ENCODE data around the gene SKI. TPM values are rescaled to one million over a fixed set of nuclear protein-coding genes. Genes with fewer than 3 reads are reported as not detected.

The SKI gene
- total and polyA plus RNA-seq, 2 of the 8 experiments (the other 6 are each of a cell fraction or from before 2014, with no cell fraction given), result 8.3 to 87.6 TPM

GRCh38 chr1:2202843-2203601, 25.1 kb upstream of the SKI start:
- ChIA-PET POLR2A (ENCODE audit: partially characterized antibody) (interaction anchor here (0.7 to 4.8 kb wide), 6 partner anchors 12 to 30 kb away, joined by 3 to 21 read pairs (median 4); no protein-coding TSS in a partner anchor), CTCF (ENCODE audit: partially characterized antibody) (interaction anchor here (0.9 to 2.9 kb wide), 10 partner anchors 8 to 259 kb away, joined by 3 to 14 read pairs (median 4); partner anchors contain the start of gene FAAP20)
- no peak for DNase-seq (ENCODE audit: low read depth in 1 of 2, low spot score in 2 of 2)

More at GRCh38 chr1:2202843-2203601, 25.1 kb upstream of the SKI start:
- no peaks in the 10 kb centered on the region for H3K9me3 ChIP-seq (ENCODE audit: insufficient read depth in 2 of 2, low read depth in 1 of 2, low read length in 1 of 2)
- H3K14ac ChIP-seq (ENCODE audit: insufficient read length), result no peak overlapping the region
- no peak for FAIRE-seq
- no peak overlapping the region for H3K56ac ChIP-seq (replicated peaks; ENCODE audit: insufficient read length, low read depth, low read length)
- H2BK120ac ChIP-seq (replicated peaks; ENCODE audit: low read depth, low read length), result no peak overlapping the region
- no peaks in the 10 kb centered on the region for H4K20me1 ChIP-seq (replicated peaks in 1 of 2; ENCODE audit: control insufficient read depth in 1 of 2, insufficient read depth in 2 of 2, low read length in 2 of 2)
- H3K4me1 ChIP-seq (replicated peaks in 1 of 4; ENCODE audit: control insufficient read depth in 3 of 4, insufficient read depth in 4 of 4, low read length in 3 of 4), result peaks cover 3 to 16% (median 13%) of the 10 kb centered on the region in 4 experiments
- no peak overlapping the region for H4K91ac ChIP-seq (replicated peaks; ENCODE audit: insufficient read length, low read length)
- no peak overlapping the region for H2BK5ac ChIP-seq (ENCODE audit: low read depth, low read length)
- no peaks in the 10 kb centered on the region for H3K36me3 ChIP-seq (ENCODE audit: control insufficient read depth in 2 of 4, insufficient read depth in 4 of 4, low read length in 3 of 4)
- peak overlapping the region; percentile 15; the same call in 1 of the 2 replicates for H2AK5ac ChIP-seq (ENCODE audit: low read depth, low read length)
- H2BK15ac ChIP-seq (ENCODE audit: low read length), result peak overlapping the region; percentile 53; the same call in 1 of the 2 replicates
- no peak overlapping the region for H3K18ac ChIP-seq (ENCODE audit: extremely low read depth, low read length)
- TF ChIP-seq RFX5 (IDR thresholded peaks at IDR 0.05; ENCODE audit: borderline replicate concordance, low read depth, low read length), result no peak
- no peak for TF ChIP-seq ASH2L (IDR thresholded peaks at IDR 0.05; ENCODE audit: low read length)
- no peak for TF ChIP-seq JUN (IDR thresholded peaks at IDR 0.05; ENCODE audit: low read depth, low read length)
- TF ChIP-seq CBX5 (IDR thresholded peaks at IDR 0.05; ENCODE audit: low read depth, low read length), result no peak
- TF ChIP-seq YY1 (IDR thresholded peaks at IDR 0.05; ENCODE audit: low read depth, low read length), result no peak
- no peak for TF ChIP-seq TBP (IDR thresholded peaks at IDR 0.05; ENCODE audit: low read depth, low read length)
- no peak overlapping the region for H3K9ac ChIP-seq (replicated peaks in 1 of 4; ENCODE audit: extremely low read depth in 1 of 4, low read depth in 3 of 4, low read length in 3 of 4)
- WGBS, 2 experiments (ENCODE audit: extremely low coverage in 1 of 2, insufficient coverage in 1 of 2, insufficient read length in 1 of 2, insufficient replicate concordance in 2 of 2, low coverage in 1 of 2, low lambda C conversion rate in 2 of 2, missing lambda C conversion rate in 1 of 2), result 88% methylated on average over 15 of the region's 15 CpGs; no CpG with 5 or more reads in 1 of the 2 experiments
- H3K79me2 ChIP-seq (ENCODE audit: control insufficient read depth in 1 of 2, insufficient read depth in 2 of 2, low read length in 2 of 2), result no peaks in the 10 kb centered on the region
- H3K4me3 ChIP-seq (ENCODE audit: extremely low read depth in 1 of 4, insufficient read depth in 2 of 4, low read depth in 3 of 4, low read length in 4 of 4), result no peak overlapping the region
- H2AFZ ChIP-seq (ENCODE audit: low read length), result no peak overlapping the region
- H4K5ac ChIP-seq (ENCODE audit: insufficient read length, low read depth, low read length), result no peak overlapping the region
- no peak overlapping the region for H2BK12ac ChIP-seq (ENCODE audit: low read depth, low read length)
- H3K23me2 ChIP-seq (ENCODE audit: low read depth, low read length), result peaks cover 6% of the 10 kb centered on the region
- H4K8ac ChIP-seq (ENCODE audit: extremely low read depth, insufficient read depth, low read length), result no peak overlapping the region
- H3K27me3 ChIP-seq (replicated peaks in 1 of 4; ENCODE audit: control insufficient read depth in 3 of 4, extremely low read depth in 1 of 4, insufficient read depth in 3 of 4, low read length in 3 of 4), result peaks cover 0 to 11% (median 6%) of the 10 kb centered on the region in 4 experiments; a peak in 4 of 7 replicates
- no peaks in the 10 kb centered on the region; the same call in 1 of the 2 replicates for H3K79me1 ChIP-seq (ENCODE audit: low read depth, low read length)
- no peak overlapping the region for H3K4me2 ChIP-seq (ENCODE audit: insufficient read depth in 1 of 2, low read depth in 2 of 2, low read length in 2 of 2)
- no peak overlapping the region for H3K4ac ChIP-seq (replicated peaks; ENCODE audit: insufficient read length, low read depth, low read length)
- no peak overlapping the region for H3K23ac ChIP-seq (ENCODE audit: insufficient read length)
- no peak overlapping the region for H2BK20ac ChIP-seq (ENCODE audit: low read length)
- no peak overlapping the region for H3K27ac ChIP-seq (ENCODE audit: low read depth, low read length)

All from H1 (cell line).